T-helper 2 cell (primary cell): Measurements from ENCODE around the gene CACNA2D3.

Experiments used
- DNase-seq, 5 experiments: peaks; one replicate each; pipeline versions ENCODE4 v3.0.0 to v3.0.0-alpha.2; 2012 to 2022

The CACNA2D3 gene

GRCh38 chr3:55118451-55118850 is 996.1 kb downstream of the CACNA2D3 start:
- no peak for DNase-seq

GRCh38 chr3:55119268-55119667 is 996.9 kb downstream of the CACNA2D3 start:
- no peak for DNase-seq

GRCh38 chr3:55122312-55122711 is 1000.0 kb downstream of the CACNA2D3 start:
- no peak for DNase-seq
